ENCODE measurements around the gene GALNT15. TPM values are rescaled to one million over a fixed set of nuclear protein-coding genes. Genes with fewer than 3 reads are reported as not detected.

Gene GALNT15
- total RNA-seq, 2 experiments from 2014 or later = not detected

- ChIA-PET CTCF (interaction anchor here (0.8 kb wide), 1 partner anchor 154 kb away, joined by 3 read pairs; no protein-coding TSS in a partner anchor), POLR2A (no interaction called here)
- intact Hi-C loops (cut with micrococcal nuclease) = no loop called here
- H3K4me1 Mint-ChIP-seq (ENCODE audit: low read depth) = peaks cover 9% of the 10 kb centered on the region
- H3K9me3 Mint-ChIP-seq = no peaks in the 10 kb centered on the region
- H3K4me3 Mint-ChIP-seq = no peak overlapping the region
- H3K27me3 Mint-ChIP-seq = peaks cover 11% of the 10 kb centered on the region
- DNase-seq (peak; percentile 24), ATAC-seq (peak; percentile 77)
- H3K36me3 Mint-ChIP-seq (ENCODE audit: low read depth) = no peaks in the 10 kb centered on the region
- H3K27ac Mint-ChIP-seq = peak overlapping the region; percentile 28
- no peak for TF ChIP-seq CTCF (IDR thresholded peaks at IDR 0.05)
Measured at GRCh38 chr3:16203031-16203430, 28.6 kb downstream of the GALNT15 start.

- Mint-ChIP-seq H3K4me3 (no peak overlapping the region), H3K27ac (peak overlapping the region; percentile 28), H3K4me1 (ENCODE audit: low read depth) (peaks cover 9% of the 10 kb centered on the region), H3K9me3 (no peaks in the 10 kb centered on the region), H3K36me3 (ENCODE audit: low read depth) (no peaks in the 10 kb centered on the region), H3K27me3 (peaks cover 11% of the 10 kb centered on the region)
- intact Hi-C loops (cut with micrococcal nuclease) = no loop called here
- no peak for TF ChIP-seq CTCF (IDR thresholded peaks at IDR 0.05)
- no peak for ATAC-seq
- POLR2A ChIA-PET = no interaction called here
- no peak for DNase-seq
- CTCF ChIA-PET = interaction anchor here (0.8 kb wide), 1 partner anchor 155 kb away, joined by 3 read pairs; no protein-coding TSS in a partner anchor
Measured at GRCh38 chr3:16203671-16204629, 29.5 kb downstream of the GALNT15 start.

GRCh38 chr3:16204751-16205150, 30.3 kb downstream of the GALNT15 start:
- no peak for ATAC-seq
- POLR2A ChIA-PET = no interaction called here
- no peak overlapping the region for H3K4me3 Mint-ChIP-seq
- no peaks in the 10 kb centered on the region for H3K36me3 Mint-ChIP-seq (ENCODE audit: low read depth)
- DNase-seq = no peak
- TF ChIP-seq CTCF (IDR thresholded peaks at IDR 0.05) = no peak
- H3K27ac Mint-ChIP-seq = no peak overlapping the region
- H3K4me1 Mint-ChIP-seq (ENCODE audit: low read depth) = peaks cover 9% of the 10 kb centered on the region
- H3K27me3 Mint-ChIP-seq = peaks cover 11% of the 10 kb centered on the region
- intact Hi-C loops (cut with micrococcal nuclease) = no loop called here
- no peaks in the 10 kb centered on the region for H3K9me3 Mint-ChIP-seq
- CTCF ChIA-PET = interaction anchor here (0.9 kb wide), 1 partner anchor 39 kb away, joined by 3 read pairs; no protein-coding TSS in a partner anchor

GRCh38 chr3:16205156-16205870, 30.8 kb downstream of the GALNT15 start:
- no peak overlapping the region for H3K27ac Mint-ChIP-seq
- no peak overlapping the region for H3K4me3 Mint-ChIP-seq
- DNase-seq (peak; percentile 15), ATAC-seq (peak; percentile 20)
- no peaks in the 10 kb centered on the region for H3K9me3 Mint-ChIP-seq
- H3K36me3 Mint-ChIP-seq (ENCODE audit: low read depth) = no peaks in the 10 kb centered on the region
- no peak for TF ChIP-seq CTCF (IDR thresholded peaks at IDR 0.05)
- peaks cover 11% of the 10 kb centered on the region for H3K27me3 Mint-ChIP-seq
- ChIA-PET CTCF (interaction anchor here (0.8 to 1.3 kb wide), 4 partner anchors 27 to 156 kb away, joined by 3 to 5 read pairs (median 4); no protein-coding TSS in a partner anchor), POLR2A (no interaction called here)
- peaks cover 7% of the 10 kb centered on the region for H3K4me1 Mint-ChIP-seq (ENCODE audit: low read depth)
- intact Hi-C loops (cut with micrococcal nuclease) = no loop called here
